GM23338 (cell line): ENCODE measurements around the gene ATRIP. TPM values are rescaled to one million over a fixed set of nuclear protein-coding genes. Genes with fewer than 3 reads are reported as not detected.

ENCODE experiments used
- ATAC-seq: fragments of 200-7000 bp; cut with Tn5 transposase; 3 replicates; pipeline ENCODE4 v1.9.1; 2020
- DNase-seq: peaks from one replicate; pipeline ENCODE4 v3.0.0-alpha.2; 2015; ENCODE audit warnings: low spot score
- H2AFZ ChIP-seq: fragments of 200-600 bp; sonication (generic); 2 replicates; pipeline ENCODE4 v1.8.0; 2016; ENCODE audit warnings: antibody characterized with exemption, mild to moderate bottlenecking, moderate library complexity
- H3F3A ChIP-seq: fragments of 200-600 bp; sonication (generic); replicated peaks from 2 replicates; pipeline ENCODE4 v1.8.0; 2017; ENCODE audit warnings: antibody characterized with exemption, mixed run types, low read depth
- H3K27ac ChIP-seq: fragments of 200-600 bp; sonication (generic); 2 replicates; pipeline ENCODE4 v1.6.1; 2016; ENCODE audit warnings: low read depth
- H3K27me3 ChIP-seq: fragments of 200-600 bp; sonication (generic); 2 replicates; pipeline ENCODE4 v1.8.0; 2016; ENCODE audit warnings: mild to moderate bottlenecking, mixed run types, moderate library complexity; ENCODE audit not compliant: insufficient read depth
- H3K36me3 ChIP-seq: fragments of 200-600 bp; sonication (generic); 2 replicates; pipeline ENCODE4 v1.8.0; 2016; ENCODE audit warnings: mild to moderate bottlenecking; ENCODE audit not compliant: insufficient read depth
- H3K4me1 ChIP-seq: fragments of 200-600 bp; sonication (generic); 2 replicates; pipeline ENCODE4 v1.8.0; 2016; ENCODE audit warnings: mild to moderate bottlenecking, moderate library complexity; ENCODE audit not compliant: insufficient read depth
- H3K4me2 ChIP-seq: fragments of 200-600 bp; sonication (generic); 2 replicates; pipeline ENCODE4 v1.7.1; 2017; ENCODE audit warnings: mixed run types
- H3K4me3 ChIP-seq: fragments of 200-600 bp; sonication (generic); 2 replicates; pipeline ENCODE4 v1.6.1; 2016; ENCODE audit warnings: mixed run types
- H3K79me2 ChIP-seq: fragments of 200-600 bp; sonication (generic); replicated peaks from 2 replicates; pipeline ENCODE4 v1.8.0; 2017; ENCODE audit warnings: mild to moderate bottlenecking; ENCODE audit not compliant: insufficient read depth
- H3K9me2 ChIP-seq: fragments of 200-600 bp; sonication (generic); 2 replicates; pipeline ENCODE4 v1.8.0; 2017; ENCODE audit not compliant: insufficient read depth
- H4K20me1 ChIP-seq: fragments of 200-600 bp; sonication (generic); replicated peaks from 2 replicates; pipeline ENCODE4 v1.8.0; 2017; ENCODE audit warnings: mild to moderate bottlenecking; ENCODE audit not compliant: insufficient read depth
- H3K27ac Mint-ChIP-seq: 2 replicates; pipeline ENCODE4 v1.8.0; 2020; ENCODE audit warnings: inconsistent platforms, mild to moderate bottlenecking, moderate library complexity, mixed read lengths
- H3K27me3 Mint-ChIP-seq: 3 replicates; pipeline ENCODE4 v1.8.0; 2022; ENCODE audit warnings: low read depth, mild to moderate bottlenecking, moderate library complexity, mixed read lengths, inconsistent platforms; ENCODE audit not compliant: insufficient read depth, poor library complexity
- H3K36me3 Mint-ChIP-seq: 3 replicates; pipeline ENCODE4 v1.8.0; 2021; ENCODE audit warnings: low read depth, mild to moderate bottlenecking, inconsistent platforms, moderate library complexity, mixed read lengths
- H3K4me1 Mint-ChIP-seq: 3 replicates; pipeline ENCODE4 v1.8.0; 2020; ENCODE audit warnings: mild to moderate bottlenecking, inconsistent platforms, mixed read lengths
- H3K4me3 Mint-ChIP-seq: 3 replicates; pipeline ENCODE4 v1.8.0; 2021; ENCODE audit warnings: moderate library complexity, mild to moderate bottlenecking, inconsistent platforms, mixed read lengths
- H3K9me3 Mint-ChIP-seq: 3 replicates; pipeline ENCODE4 v1.8.0; 2020; ENCODE audit warnings: moderate library complexity, mild to moderate bottlenecking, inconsistent platforms, mixed read lengths
- CREB1 ChIP-seq: fragments of 250-450 bp; sonication (Bioruptor Pico); IDR thresholded peaks from 2 replicates; pipeline ENCODE4 v1.5.0; 2020; ENCODE audit warnings: low read depth, mild to moderate bottlenecking, moderate library complexity
- EZH2 ChIP-seq: fragments of 200-600 bp; sonication (generic); IDR thresholded peaks from one replicate; pipeline ENCODE4 v1.8.0; 2017; ENCODE audit warnings: antibody characterized with exemption, mild to moderate bottlenecking, low read depth; ENCODE audit not compliant: unreplicated experiment
- EZH2phosphoT487 ChIP-seq: fragments of 200-600 bp; sonication (generic); IDR thresholded peaks from one replicate; pipeline ENCODE4 v1.8.1; 2018; ENCODE audit warnings: antibody characterized with exemption; ENCODE audit not compliant: unreplicated experiment
- JUNB ChIP-seq: IDR thresholded peaks from one replicate; pipeline ENCODE4 v1.6.1; 2016; ENCODE audit warnings: antibody characterized with exemption; ENCODE audit not compliant: unreplicated experiment
- NANOG ChIP-seq: IDR thresholded peaks from 2 replicates; pipeline ENCODE4 v1.6.1; 2016; ENCODE audit warnings: antibody characterized with exemption, borderline replicate concordance
- POLR2AphosphoS5 ChIP-seq: IDR thresholded peaks from 2 replicates; pipeline ENCODE4 v1.6.1; 2016; ENCODE audit warnings: antibody characterized with exemption, low read depth
- STAT1 ChIP-seq: IDR thresholded peaks from one replicate; pipeline ENCODE4 v1.6.1; 2016; ENCODE audit warnings: antibody characterized with exemption; ENCODE audit not compliant: unreplicated experiment
- ZNF114 ChIP-seq: fragments of 250-450 bp; sonication (Bioruptor Pico); IDR thresholded peaks from 2 replicates; pipeline ENCODE4 v1.5.0; 2020; ENCODE audit warnings: mild to moderate bottlenecking, moderate library complexity
- ZNF331 ChIP-seq: fragments of 250-450 bp; sonication (Bioruptor Pico); IDR thresholded peaks from 2 replicates; pipeline ENCODE4 v1.5.0; 2020; ENCODE audit warnings: low read depth, mild to moderate bottlenecking, moderate library complexity
- polyA plus RNA-seq: library from polyadenylated mRNA; unstranded; fragments of >200 nt; fragmentation: Nextera tagmentation; extraction: Ambion mirVana; gene quantifications from 2 replicates; pipeline ENCODE4 v1.2.1, GENCODE V29; 2016
- total RNA-seq: library from RNA; depleted of rRNA; stranded (reverse); fragments of >200 nt; shearing (Covaris generic); gene quantifications from 2 replicates; pipeline ENCODE4 v1.2.3, GENCODE V29; 2014
- TF ChIP-seq, protein P1 (sequence below): fragments of 250-450 bp; sonication (Bioruptor Pico); IDR thresholded peaks from 2 replicates; pipeline ENCODE4 v1.5.0; 2020; ENCODE audit warnings: mild to moderate bottlenecking, moderate library complexity
- TF ChIP-seq, protein P2 (sequence below): IDR thresholded peaks from one replicate; pipeline ENCODE4 v1.6.1; 2018; ENCODE audit warnings: antibody characterized with exemption; ENCODE audit not compliant: unreplicated experiment
- TF ChIP-seq, protein P3 (sequence below), 2 experiments: fragments of 200-600 bp in 1 of 2; sonication (generic) in 1 of 2; conservative IDR thresholded peaks; 2 replicates each; pipeline versions ENCODE4 v1.5.1 to v1.6.1; 2016 to 2017; ENCODE audit warnings: antibody characterized with exemption in 2 of 2, low read depth in 2 of 2, mild to moderate bottlenecking in 2 of 2, moderate library complexity in 1 of 2
- TF ChIP-seq, protein P4 (sequence below): IDR thresholded peaks from 2 replicates; pipeline ENCODE4 v1.6.1; 2016; ENCODE audit warnings: antibody characterized with exemption

Gene ATRIP
- total and polyA plus RNA-seq, 2 experiments from 2014 or later = 5.8 to 17.3 TPM

DNA sequence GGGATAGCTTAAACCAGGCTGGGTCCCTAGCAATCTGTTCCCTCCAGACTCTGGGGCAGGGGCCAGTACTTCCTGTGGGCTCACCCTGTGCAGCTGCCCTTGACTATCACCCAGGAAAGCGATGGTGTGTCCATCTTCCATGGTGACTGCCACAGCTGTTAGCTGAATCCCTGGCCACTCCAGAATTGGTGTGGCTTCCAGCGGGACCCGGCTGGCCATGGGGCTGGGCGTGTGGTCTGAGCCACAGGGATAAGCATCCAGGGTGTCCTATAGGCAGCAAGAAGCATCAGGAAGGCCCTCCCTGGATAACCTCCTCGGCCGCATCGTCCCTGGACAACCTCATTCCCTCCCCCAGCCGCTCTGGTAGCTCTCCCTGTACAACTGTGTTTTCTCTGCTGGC is 23.9 kb upstream of the ATRIP start:
- Histone ChIP-seq H3K27ac (no peak overlapping the region), H3K4me2 (no peak overlapping the region), H3K27me3 (no peaks in the 10 kb centered on the region), H3K4me1 (peaks cover 12% of the 10 kb centered on the region), H3K9me2 (no peaks in the 10 kb centered on the region), H3K4me3 (no peak overlapping the region), H3K79me2 (peaks cover 54% of the 10 kb centered on the region), H2AFZ (no peak overlapping the region), H3F3A (no peaks in the 10 kb centered on the region; the same call in 1 of the 2 replicates), H4K20me1 (peaks cover 33% of the 10 kb centered on the region), H3K36me3 (no peaks in the 10 kb centered on the region; the same call in 1 of the 2 replicates)
- H3K27me3 Mint-ChIP-seq = peaks cover 9% of the 10 kb centered on the region
- no peak for DNase-seq
- no peak for ATAC-seq
- TF ChIP-seq CREB1 (no peak), STAT1 (no peak), EZH2 (no peak), ZNF331 (CRISPR knock-in tag) (no peak), EZH2phosphoT487 (no peak), POLR2AphosphoS5 (no peak), ZNF114 (CRISPR knock-in tag) (no peak), JUNB (no peak), NANOG (no peak)
- TF ChIP-seq, protein P1, sequence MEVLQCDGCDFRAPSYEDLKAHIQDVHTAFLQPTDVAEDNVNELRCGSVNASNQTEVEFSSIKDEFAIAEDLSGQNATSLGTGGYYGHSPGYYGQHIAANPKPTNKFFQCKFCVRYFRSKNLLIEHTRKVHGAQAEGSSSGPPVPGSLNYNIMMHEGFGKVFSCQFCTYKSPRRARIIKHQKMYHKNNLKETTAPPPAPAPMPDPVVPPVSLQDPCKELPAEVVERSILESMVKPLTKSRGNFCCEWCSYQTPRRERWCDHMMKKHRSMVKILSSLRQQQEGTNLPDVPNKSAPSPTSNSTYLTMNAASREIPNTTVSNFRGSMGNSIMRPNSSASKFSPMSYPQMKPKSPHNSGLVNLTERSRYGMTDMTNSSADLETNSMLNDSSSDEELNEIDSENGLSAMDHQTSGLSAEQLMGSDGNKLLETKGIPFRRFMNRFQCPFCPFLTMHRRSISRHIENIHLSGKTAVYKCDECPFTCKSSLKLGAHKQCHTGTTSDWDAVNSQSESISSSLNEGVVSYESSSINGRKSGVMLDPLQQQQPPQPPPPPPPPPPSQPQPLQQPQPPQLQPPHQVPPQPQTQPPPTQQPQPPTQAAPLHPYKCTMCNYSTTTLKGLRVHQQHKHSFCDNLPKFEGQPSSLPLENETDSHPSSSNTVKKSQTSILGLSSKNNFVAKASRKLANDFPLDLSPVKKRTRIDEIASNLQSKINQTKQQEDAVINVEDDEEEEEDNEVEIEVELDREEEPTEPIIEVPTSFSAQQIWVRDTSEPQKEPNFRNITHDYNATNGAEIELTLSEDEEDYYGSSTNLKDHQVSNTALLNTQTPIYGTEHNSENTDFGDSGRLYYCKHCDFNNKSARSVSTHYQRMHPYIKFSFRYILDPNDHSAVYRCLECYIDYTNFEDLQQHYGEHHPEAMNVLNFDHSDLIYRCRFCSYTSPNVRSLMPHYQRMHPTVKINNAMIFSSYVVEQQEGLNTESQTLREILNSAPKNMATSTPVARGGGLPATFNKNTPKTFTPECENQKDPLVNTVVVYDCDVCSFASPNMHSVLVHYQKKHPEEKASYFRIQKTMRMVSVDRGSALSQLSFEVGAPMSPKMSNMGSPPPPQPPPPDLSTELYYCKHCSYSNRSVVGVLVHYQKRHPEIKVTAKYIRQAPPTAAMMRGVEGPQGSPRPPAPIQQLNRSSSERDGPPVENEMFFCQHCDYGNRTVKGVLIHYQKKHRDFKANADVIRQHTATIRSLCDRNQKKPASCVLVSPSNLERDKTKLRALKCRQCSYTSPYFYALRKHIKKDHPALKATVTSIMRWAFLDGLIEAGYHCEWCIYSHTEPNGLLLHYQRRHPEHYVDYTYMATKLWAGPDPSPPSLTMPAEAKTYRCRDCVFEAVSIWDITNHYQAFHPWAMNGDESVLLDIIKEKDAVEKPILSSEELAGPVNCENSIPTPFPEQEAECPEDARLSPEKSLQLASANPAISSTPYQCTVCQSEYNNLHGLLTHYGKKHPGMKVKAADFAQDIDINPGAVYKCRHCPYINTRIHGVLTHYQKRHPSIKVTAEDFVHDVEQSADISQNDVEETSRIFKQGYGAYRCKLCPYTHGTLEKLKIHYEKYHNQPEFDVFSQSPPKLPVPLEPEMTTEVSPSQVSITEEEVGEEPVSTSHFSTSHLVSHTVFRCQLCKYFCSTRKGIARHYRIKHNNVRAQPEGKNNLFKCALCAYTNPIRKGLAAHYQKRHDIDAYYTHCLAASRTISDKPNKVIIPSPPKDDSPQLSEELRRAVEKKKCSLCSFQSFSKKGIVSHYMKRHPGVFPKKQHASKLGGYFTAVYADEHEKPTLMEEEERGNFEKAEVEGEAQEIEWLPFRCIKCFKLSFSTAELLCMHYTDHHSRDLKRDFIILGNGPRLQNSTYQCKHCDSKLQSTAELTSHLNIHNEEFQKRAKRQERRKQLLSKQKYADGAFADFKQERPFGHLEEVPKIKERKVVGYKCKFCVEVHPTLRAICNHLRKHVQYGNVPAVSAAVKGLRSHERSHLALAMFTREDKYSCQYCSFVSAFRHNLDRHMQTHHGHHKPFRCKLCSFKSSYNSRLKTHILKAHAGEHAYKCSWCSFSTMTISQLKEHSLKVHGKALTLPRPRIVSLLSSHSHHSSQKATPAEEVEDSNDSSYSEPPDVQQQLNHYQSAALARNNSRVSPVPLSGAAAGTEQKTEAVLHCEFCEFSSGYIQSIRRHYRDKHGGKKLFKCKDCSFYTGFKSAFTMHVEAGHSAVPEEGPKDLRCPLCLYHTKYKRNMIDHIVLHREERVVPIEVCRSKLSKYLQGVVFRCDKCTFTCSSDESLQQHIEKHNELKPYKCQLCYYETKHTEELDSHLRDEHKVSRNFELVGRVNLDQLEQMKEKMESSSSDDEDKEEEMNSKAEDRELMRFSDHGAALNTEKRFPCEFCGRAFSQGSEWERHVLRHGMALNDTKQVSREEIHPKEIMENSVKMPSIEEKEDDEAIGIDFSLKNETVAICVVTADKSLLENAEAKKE = no peak
- TF ChIP-seq, protein P2, sequence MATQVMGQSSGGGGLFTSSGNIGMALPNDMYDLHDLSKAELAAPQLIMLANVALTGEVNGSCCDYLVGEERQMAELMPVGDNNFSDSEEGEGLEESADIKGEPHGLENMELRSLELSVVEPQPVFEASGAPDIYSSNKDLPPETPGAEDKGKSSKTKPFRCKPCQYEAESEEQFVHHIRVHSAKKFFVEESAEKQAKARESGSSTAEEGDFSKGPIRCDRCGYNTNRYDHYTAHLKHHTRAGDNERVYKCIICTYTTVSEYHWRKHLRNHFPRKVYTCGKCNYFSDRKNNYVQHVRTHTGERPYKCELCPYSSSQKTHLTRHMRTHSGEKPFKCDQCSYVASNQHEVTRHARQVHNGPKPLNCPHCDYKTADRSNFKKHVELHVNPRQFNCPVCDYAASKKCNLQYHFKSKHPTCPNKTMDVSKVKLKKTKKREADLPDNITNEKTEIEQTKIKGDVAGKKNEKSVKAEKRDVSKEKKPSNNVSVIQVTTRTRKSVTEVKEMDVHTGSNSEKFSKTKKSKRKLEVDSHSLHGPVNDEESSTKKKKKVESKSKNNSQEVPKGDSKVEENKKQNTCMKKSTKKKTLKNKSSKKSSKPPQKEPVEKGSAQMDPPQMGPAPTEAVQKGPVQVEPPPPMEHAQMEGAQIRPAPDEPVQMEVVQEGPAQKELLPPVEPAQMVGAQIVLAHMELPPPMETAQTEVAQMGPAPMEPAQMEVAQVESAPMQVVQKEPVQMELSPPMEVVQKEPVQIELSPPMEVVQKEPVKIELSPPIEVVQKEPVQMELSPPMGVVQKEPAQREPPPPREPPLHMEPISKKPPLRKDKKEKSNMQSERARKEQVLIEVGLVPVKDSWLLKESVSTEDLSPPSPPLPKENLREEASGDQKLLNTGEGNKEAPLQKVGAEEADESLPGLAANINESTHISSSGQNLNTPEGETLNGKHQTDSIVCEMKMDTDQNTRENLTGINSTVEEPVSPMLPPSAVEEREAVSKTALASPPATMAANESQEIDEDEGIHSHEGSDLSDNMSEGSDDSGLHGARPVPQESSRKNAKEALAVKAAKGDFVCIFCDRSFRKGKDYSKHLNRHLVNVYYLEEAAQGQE = no peak
- TF ChIP-seq, protein P3, sequence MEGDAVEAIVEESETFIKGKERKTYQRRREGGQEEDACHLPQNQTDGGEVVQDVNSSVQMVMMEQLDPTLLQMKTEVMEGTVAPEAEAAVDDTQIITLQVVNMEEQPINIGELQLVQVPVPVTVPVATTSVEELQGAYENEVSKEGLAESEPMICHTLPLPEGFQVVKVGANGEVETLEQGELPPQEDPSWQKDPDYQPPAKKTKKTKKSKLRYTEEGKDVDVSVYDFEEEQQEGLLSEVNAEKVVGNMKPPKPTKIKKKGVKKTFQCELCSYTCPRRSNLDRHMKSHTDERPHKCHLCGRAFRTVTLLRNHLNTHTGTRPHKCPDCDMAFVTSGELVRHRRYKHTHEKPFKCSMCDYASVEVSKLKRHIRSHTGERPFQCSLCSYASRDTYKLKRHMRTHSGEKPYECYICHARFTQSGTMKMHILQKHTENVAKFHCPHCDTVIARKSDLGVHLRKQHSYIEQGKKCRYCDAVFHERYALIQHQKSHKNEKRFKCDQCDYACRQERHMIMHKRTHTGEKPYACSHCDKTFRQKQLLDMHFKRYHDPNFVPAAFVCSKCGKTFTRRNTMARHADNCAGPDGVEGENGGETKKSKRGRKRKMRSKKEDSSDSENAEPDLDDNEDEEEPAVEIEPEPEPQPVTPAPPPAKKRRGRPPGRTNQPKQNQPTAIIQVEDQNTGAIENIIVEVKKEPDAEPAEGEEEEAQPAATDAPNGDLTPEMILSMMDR (conservative IDR thresholded peaks at IDR 0.05; ENCODE audit: low read depth in 2 of 2) = no peak
- TF ChIP-seq, protein P4, sequence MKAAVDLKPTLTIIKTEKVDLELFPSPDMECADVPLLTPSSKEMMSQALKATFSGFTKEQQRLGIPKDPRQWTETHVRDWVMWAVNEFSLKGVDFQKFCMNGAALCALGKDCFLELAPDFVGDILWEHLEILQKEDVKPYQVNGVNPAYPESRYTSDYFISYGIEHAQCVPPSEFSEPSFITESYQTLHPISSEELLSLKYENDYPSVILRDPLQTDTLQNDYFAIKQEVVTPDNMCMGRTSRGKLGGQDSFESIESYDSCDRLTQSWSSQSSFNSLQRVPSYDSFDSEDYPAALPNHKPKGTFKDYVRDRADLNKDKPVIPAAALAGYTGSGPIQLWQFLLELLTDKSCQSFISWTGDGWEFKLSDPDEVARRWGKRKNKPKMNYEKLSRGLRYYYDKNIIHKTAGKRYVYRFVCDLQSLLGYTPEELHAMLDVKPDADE = no peak
- peaks cover 31% of the 10 kb centered on the region for H3K4me1 Mint-ChIP-seq
- peaks cover 54% of the 10 kb centered on the region for H3K36me3 Mint-ChIP-seq
- peaks cover 3% of the 10 kb centered on the region; the same call in 1 of the 3 replicates for H3K9me3 Mint-ChIP-seq
- no peak overlapping the region; the same call in 1 of the 2 replicates for H3K27ac Mint-ChIP-seq
- H3K4me3 Mint-ChIP-seq = no peak overlapping the region
